ENCODE measurements around the gene VIPAS39. TPM values are rescaled to one million over a fixed set of nuclear protein-coding genes. Genes with fewer than 3 reads are reported as not detected.

Gene VIPAS39
- total RNA-seq, 2 experiments from 2014 or later = 13.9 to 16.8 TPM

Other genes with a start within 250 kb of the VIPAS39 start
- not detected for gene NGB, start 186.4 kb downstream of the VIPAS39 start, total RNA-seq
- 10 to 100 TPM; 14.2 to 15.3 TPM for gene POMT2, start 136.7 kb downstream of the VIPAS39 start, total RNA-seq
- 10 to 100 TPM; 19.1 to 20.5 TPM for gene GSTZ1, start 136.6 kb downstream of the VIPAS39 start, total RNA-seq
- gene TMED8, start 80.5 kb downstream of the VIPAS39 start, total RNA-seq = 10 to 100 TPM; 25.0 to 25.4 TPM
- under 1 TPM; 0.11 to 0.56 TPM for gene SAMD15, start 80.2 kb downstream of the VIPAS39 start, total RNA-seq
- under 1 TPM; 0.27 to 0.41 TPM for gene NOXRED1, start 34.1 kb downstream of the VIPAS39 start, total RNA-seq
- gene AHSA1, start 492 bp upstream of the VIPAS39 start, total RNA-seq = 100 to 1,000 TPM; 325 to 339 TPM
- gene ISM2, start 41.2 kb upstream of the VIPAS39 start, total RNA-seq = under 1 TPM; 0.74 to 0.94 TPM
- 10 to 100 TPM; 23.7 to 30.2 TPM for gene SPTLC2, start 159.0 kb upstream of the VIPAS39 start, total RNA-seq

All from activated CD8-positive, alpha-beta T cell treated with anti-CD3 and anti-CD28 coated beads for 36 hours (primary cell).